B cell (primary cell): ENCODE results near the gene MTF2. TPM values are rescaled to one million over a fixed set of nuclear protein-coding genes. Genes with fewer than 3 reads are reported as not detected.
A peak's percentile ranks its signal among the peaks of the same experiment; 100 is the strongest.

ENCODE experiments used
- ATAC-seq: fragments of 200-7000 bp; cut with Tn5 transposase; one replicate; pipeline ENCODE4 v1.10.0; 2021; ENCODE audit warnings: low read depth, mild to moderate bottlenecking, moderate number of reproducible peaks, moderate library complexity
- CTCF ChIA-PET: fragments of 350-600 bp; sonication (Branson Sonifier 250); formaldehyde crosslinking; loops from one replicate; lab custom pipeline; 2021; ENCODE audit warnings: antibody characterized with exemption, inconsistent platforms; lab: Charles Lee
- POLR2A ChIA-PET: fragments of 350-600 bp; sonication (Branson Sonifier 250); formaldehyde crosslinking; loops from one replicate; lab custom pipeline; 2021; ENCODE audit warnings: antibody characterized with exemption; lab: Charles Lee
- DNase-seq: peaks from one replicate; pipeline ENCODE4 v3.0.0; 2013
- H2AFZ ChIP-seq: 2 replicates; pipeline ENCODE4 v1.6.1; 2012; ENCODE audit warnings: mild to moderate bottlenecking, low read depth, low read length; ENCODE audit not compliant: insufficient read depth, poor library complexity, severe bottlenecking
- H3K27ac ChIP-seq, 2 donors: 1 replicate in 1 of 2; 2 replicates in 1 of 2; pipeline ENCODE4 v1.5.1; 2012 to 2013; ENCODE audit warnings: low read length in 2 of 2, mild to moderate bottlenecking in 2 of 2, moderate library complexity in 1 of 2
- H3K27me3 ChIP-seq, 4 experiments: fragments of 200-600 bp in 1 of 4; sonication (generic) in 1 of 4; replicated peaks in 1 of 4; 1 replicate in 2 of 4; 2 replicates in 2 of 4; pipeline versions ENCODE4 v1.6.1 to v1.7.0; 2013 to 2016; ENCODE audit warnings: low read length in 3 of 4, mild to moderate bottlenecking in 2 of 4, mixed read lengths in 1 of 4, moderate library complexity in 1 of 4; ENCODE audit not compliant: insufficient read depth in 4 of 4, control insufficient read depth in 3 of 4; ENCODE audit errors: control extremely low read depth in 1 of 4
- H3K36me3 ChIP-seq, 2 experiments: replicated peaks in 1 of 2; 1 replicate in 1 of 2; 2 replicates in 1 of 2; pipeline versions ENCODE4 v1.6.1 to v1.7.1; 2013; ENCODE audit warnings: low read length in 1 of 2; ENCODE audit not compliant: insufficient read depth in 2 of 2, control insufficient read depth in 1 of 2; ENCODE audit errors: control extremely low read depth in 1 of 2, extremely low read depth in 1 of 2
- H3K4me1 ChIP-seq, 2 donors: fragments of 200-600 bp in 1 of 2; sonication (generic) in 1 of 2; 1 replicate in 1 of 2; 2 replicates in 1 of 2; pipeline versions ENCODE4 v1.5.1 to v1.6.1; 2013 to 2017; ENCODE audit warnings: low read length in 2 of 2; ENCODE audit not compliant: control insufficient read depth in 2 of 2, insufficient read depth in 2 of 2
- H3K4me2 ChIP-seq: replicated peaks from 2 replicates; pipeline ENCODE3; 2012; ENCODE audit warnings: mild to moderate bottlenecking, low read depth, low read length; ENCODE audit not compliant: poor library complexity, severe bottlenecking
- H3K4me3 ChIP-seq, 5 experiments: fragments of 200-600 bp in 1 of 5; sonication (generic) in 1 of 5; 1 replicate in 3 of 5; 2 replicates in 2 of 5; pipeline versions ENCODE4 v1.5.1 to v1.7.0; 2011 to 2016; ENCODE audit warnings: low read length in 4 of 5, mild to moderate bottlenecking in 4 of 5, low read depth in 2 of 5, control low read depth in 1 of 5, moderate library complexity in 1 of 5; ENCODE audit not compliant: insufficient read depth in 1 of 5; ENCODE audit errors: control extremely low read depth in 1 of 5, extremely low read depth in 1 of 5
- H3K79me2 ChIP-seq: fragments of 200-600 bp; sonication (generic); one replicate; pipeline ENCODE4 v1.6.0; 2016; ENCODE audit warnings: low read length; ENCODE audit not compliant: control insufficient read depth, insufficient read depth
- H3K9ac ChIP-seq: fragments of 200-600 bp; sonication (generic); 2 replicates; pipeline ENCODE4 v1.6.1; 2017; ENCODE audit warnings: mild to moderate bottlenecking, low read length, moderate library complexity
- H3K9me3 ChIP-seq, 3 donors: one replicate each; pipeline versions ENCODE4 v1.6.1 to v1.7.1; 2013; ENCODE audit warnings: low read length in 2 of 3; ENCODE audit not compliant: control insufficient read depth in 2 of 3, insufficient read depth in 1 of 3; ENCODE audit errors: control extremely low read depth in 1 of 3
- H4K20me1 ChIP-seq: 2 replicates; pipeline ENCODE4 v1.6.0; 2012; ENCODE audit warnings: mild to moderate bottlenecking, low read length; ENCODE audit not compliant: insufficient read depth, control insufficient read depth, poor library complexity, severe bottlenecking
- H3K27ac Mint-ChIP-seq: one replicate; pipeline ENCODE4 v1.8.0; 2021; ENCODE audit warnings: mixed read lengths
- H3K27me3 Mint-ChIP-seq: one replicate; pipeline ENCODE4 v1.8.0; 2021; ENCODE audit warnings: mixed read lengths
- H3K4me1 Mint-ChIP-seq: one replicate; pipeline ENCODE4 v1.8.0; 2021; ENCODE audit warnings: mixed read lengths
- H3K4me3 Mint-ChIP-seq: one replicate; pipeline ENCODE4 v1.8.0; 2021; ENCODE audit warnings: mixed read lengths
- H3K9me3 Mint-ChIP-seq: one replicate; pipeline ENCODE4 v1.8.0; 2022; ENCODE audit warnings: mixed read lengths; ENCODE audit not compliant: insufficient read depth
- EZH2 ChIP-seq: IDR thresholded peaks from 2 replicates; pipeline ENCODE4 v1.6.1; 2012; ENCODE audit warnings: borderline replicate concordance, low read depth, mild to moderate bottlenecking, moderate library complexity, low read length; ENCODE audit not compliant: insufficient read depth, poor library complexity, severe bottlenecking
- WGBS: methylation state at CpG from one replicate; pipeline ENCODE4 v1.1.5; 2013; ENCODE audit warnings: missing lambda C conversion rate; ENCODE audit not compliant: insufficient coverage; 5-methylcytosine and 5-hydroxymethylcytosine counted together
- intact Hi-C: fragments of 100-400 bp; cut with micrococcal nuclease; formaldehyde crosslinking; loops from one replicate; pipeline ENCODE4 v1.10.0; 2022
- polyA minus RNA-seq: library from RNA; depleted of rRNA, polyadenylated mRNA; stranded (reverse); fragments of >200 nt; gene quantifications from 2 replicates; pipeline ENCODE4 v1.2.3, GENCODE V29; 2012
- polyA plus RNA-seq: library from polyadenylated mRNA; depleted of rRNA; stranded (reverse); fragments of >200 nt; gene quantifications from 2 replicates; pipeline ENCODE4 v1.2.3, GENCODE V29; 2012
- total RNA-seq, 2 donors: library from RNA; stranded (reverse); fragments of 120-200 nt in 1 of 2; gene quantifications; 1 replicate in 1 of 2; 2 replicates in 1 of 2; pipeline versions ENCODE4 v1.2.3 to v1.2.4, GENCODE V29; 2013 to 2022
- TF ChIP-seq, protein P1 (sequence below): fragments of 200-600 bp; IDR thresholded peaks from one replicate; pipeline ENCODE4 v1.8.0; 2022; ENCODE audit warnings: antibody characterized with exemption, mild to moderate bottlenecking

The MTF2 gene
- total RNA-seq (66.2 and 68.6 TPM in 2 replicates), polyA plus RNA-seq (19.5 and 20.1 TPM in 2 replicates), polyA minus RNA-seq (24.3 and 44.8 TPM in 2 replicates)
- total RNA-seq (2013) = 54.9 TPM

DNA sequence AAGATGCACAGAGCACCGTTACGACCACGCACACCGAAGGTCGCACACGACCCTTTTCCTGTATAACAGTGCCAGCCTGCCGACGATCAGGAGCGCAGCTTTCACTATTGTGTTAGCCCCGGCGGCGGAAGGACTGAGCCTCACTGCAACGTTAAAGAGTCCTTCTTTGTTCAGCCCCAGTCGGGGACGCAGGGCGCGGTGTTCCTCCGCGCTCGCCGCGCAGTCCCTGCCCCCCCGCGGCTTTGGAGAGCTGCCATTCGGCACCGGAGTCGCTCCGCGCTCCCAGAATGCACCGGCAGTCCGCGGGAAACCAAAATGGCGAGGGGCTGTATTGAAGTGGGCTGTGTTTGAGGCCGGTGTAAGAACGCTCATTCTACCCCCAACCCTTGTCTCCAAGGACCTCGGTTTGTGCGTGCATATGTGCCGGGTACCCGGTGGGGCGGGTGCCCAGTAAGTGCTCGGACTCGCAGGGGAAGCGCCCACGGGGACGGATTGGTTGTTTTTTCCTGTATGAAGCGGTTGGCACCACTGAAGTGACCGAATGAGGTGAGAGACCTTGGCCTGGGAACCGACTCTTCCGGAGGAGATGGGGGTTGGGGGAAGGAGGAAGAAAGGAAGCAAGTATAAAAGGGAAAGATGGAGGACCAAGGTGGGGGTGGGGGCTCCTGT, at the start of gene MTF2:
Gene MTF2, plus strand, starts transcription at position 298 of the 669 bp plus-strand sequence. Its CDS starts 244 bp downstream, at position 542.
- ChIA-PET CTCF (interaction anchor here (0.7 to 2.8 kb wide), 19 partner anchors 14 to 767 kb away, joined by 3 to 30 read pairs (median 5); partner anchors contain the start of genes DIPK1A and RPL5), POLR2A (interaction anchor here (0.7 to 1.8 kb wide), 6 partner anchors 18 to 767 kb away, joined by 3 to 6 read pairs (median 4); partner anchors contain the start of genes DIPK1A, DR1 and RPL5)
- Histone ChIP-seq H3K9me3 (no peaks in the 10 kb centered on the region), H3K27me3 (no peaks in the 10 kb centered on the region), H4K20me1 (peaks cover 5% of the 10 kb centered on the region), H3K79me2 (peaks cover 63% of the 10 kb centered on the region), H2AFZ (peak within 1 kb of the TSS; percentile 93), H3K4me1 (peaks cover 24 to 30% of the 10 kb centered on the region in 2 donors), H3K27ac (peak within 1 kb of the TSS; percentile 80 to 87), H3K4me3 (peak within 1 kb of the TSS; percentile 85 to 98 (median 89)), H3K4me2 (peak within 1 kb of the TSS; percentile 78), H3K9ac (peak within 1 kb of the TSS; percentile 85), H3K36me3 (no peaks in the 10 kb centered on the region)
- Mint-ChIP-seq H3K4me3 (peak within 1 kb of the TSS; percentile 100), H3K27ac (peak within 1 kb of the TSS; percentile 99), H3K27me3 (no peaks in the 10 kb centered on the region), H3K4me1 (peaks cover 46% of the 10 kb centered on the region), H3K9me3 (no peaks in the 10 kb centered on the region)
- peak; percentile 95 for DNase-seq
- intact Hi-C loops = loop anchor here (1.0 to 5.0 kb wide), 9 partner anchors 101 to 1577 kb away; partner anchors contain the start of genes CCDC18, CDC7, DIPK1A and DR1
- WGBS = under 1% methylated on average over 41 of the region's 49 CpGs
- TF ChIP-seq, protein P1, sequence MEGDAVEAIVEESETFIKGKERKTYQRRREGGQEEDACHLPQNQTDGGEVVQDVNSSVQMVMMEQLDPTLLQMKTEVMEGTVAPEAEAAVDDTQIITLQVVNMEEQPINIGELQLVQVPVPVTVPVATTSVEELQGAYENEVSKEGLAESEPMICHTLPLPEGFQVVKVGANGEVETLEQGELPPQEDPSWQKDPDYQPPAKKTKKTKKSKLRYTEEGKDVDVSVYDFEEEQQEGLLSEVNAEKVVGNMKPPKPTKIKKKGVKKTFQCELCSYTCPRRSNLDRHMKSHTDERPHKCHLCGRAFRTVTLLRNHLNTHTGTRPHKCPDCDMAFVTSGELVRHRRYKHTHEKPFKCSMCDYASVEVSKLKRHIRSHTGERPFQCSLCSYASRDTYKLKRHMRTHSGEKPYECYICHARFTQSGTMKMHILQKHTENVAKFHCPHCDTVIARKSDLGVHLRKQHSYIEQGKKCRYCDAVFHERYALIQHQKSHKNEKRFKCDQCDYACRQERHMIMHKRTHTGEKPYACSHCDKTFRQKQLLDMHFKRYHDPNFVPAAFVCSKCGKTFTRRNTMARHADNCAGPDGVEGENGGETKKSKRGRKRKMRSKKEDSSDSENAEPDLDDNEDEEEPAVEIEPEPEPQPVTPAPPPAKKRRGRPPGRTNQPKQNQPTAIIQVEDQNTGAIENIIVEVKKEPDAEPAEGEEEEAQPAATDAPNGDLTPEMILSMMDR = no peak
- TF ChIP-seq EZH2 = no peak
- peak; percentile 92 for ATAC-seq

DNA sequence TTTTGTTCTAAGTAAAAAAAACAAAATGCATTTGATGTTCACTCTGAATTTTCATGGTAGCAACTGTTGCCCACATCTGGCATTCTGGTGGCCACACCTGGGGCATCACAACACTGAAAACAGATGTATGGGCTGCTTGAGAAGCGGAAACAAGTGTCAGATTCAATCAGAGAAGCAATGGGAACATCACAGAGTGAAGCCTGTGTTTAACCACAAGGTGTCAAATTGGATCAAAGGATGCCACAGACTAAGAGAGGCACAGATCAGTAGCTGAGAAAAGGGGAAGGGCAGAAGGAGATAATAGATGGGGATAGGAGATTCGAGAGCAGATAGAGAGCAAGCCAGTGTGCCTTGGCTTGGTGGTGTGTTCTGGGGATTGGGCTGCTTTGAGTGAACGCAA, 49.8 kb upstream of the MTF2 start:
- DNase-seq (no peak), ATAC-seq (no peak)
- Histone ChIP-seq H3K9me3 (no peaks in the 10 kb centered on the region), H3K79me2 (no peaks in the 10 kb centered on the region), H3K27me3 (no peaks in the 10 kb centered on the region), H3K27ac (no peak overlapping the region), H3K4me2 (no peak overlapping the region), H4K20me1 (no peaks in the 10 kb centered on the region), H3K9ac (no peak overlapping the region), H2AFZ (peak overlapping the region; percentile 11), H3K4me3 (no peak overlapping the region), H3K36me3 (no peaks in the 10 kb centered on the region), H3K4me1 (peaks cover 12 to 14% of the 10 kb centered on the region in 2 donors)
- Mint-ChIP-seq H3K27me3 (peaks cover 11% of the 10 kb centered on the region), H3K4me3 (no peak overlapping the region), H3K4me1 (peaks cover 15% of the 10 kb centered on the region), H3K27ac (no peak overlapping the region), H3K9me3 (no peaks in the 10 kb centered on the region)
- no peak for TF ChIP-seq EZH2
- TF ChIP-seq, protein P1 = no peak
- 25% methylated on average over 1 of the region's 3 CpGs for WGBS
- ChIA-PET CTCF (interaction anchor here (19.0 kb wide), 1 partner anchor 35 kb away, joined by 261 read pairs; no protein-coding TSS in a partner anchor), POLR2A (interaction anchor here (0.6 kb wide), 1 partner anchor 1954 kb away, joined by 3 read pairs; no protein-coding TSS in a partner anchor)
- intact Hi-C loops = no loop called here
